NCI-H2196 (cell line): ENCODE results near the gene CDH4.

Experiments
- DNase-seq: peaks from one replicate; lab custom pipeline; 2025; ENCODE audit not compliant: unreplicated experiment; lab: John Stamatoyannopoulos, UW

Gene CDH4

GRCh38 chr20:61548069-61548468, 296.0 kb downstream of the CDH4 start:
- no peak for DNase-seq

DNA sequence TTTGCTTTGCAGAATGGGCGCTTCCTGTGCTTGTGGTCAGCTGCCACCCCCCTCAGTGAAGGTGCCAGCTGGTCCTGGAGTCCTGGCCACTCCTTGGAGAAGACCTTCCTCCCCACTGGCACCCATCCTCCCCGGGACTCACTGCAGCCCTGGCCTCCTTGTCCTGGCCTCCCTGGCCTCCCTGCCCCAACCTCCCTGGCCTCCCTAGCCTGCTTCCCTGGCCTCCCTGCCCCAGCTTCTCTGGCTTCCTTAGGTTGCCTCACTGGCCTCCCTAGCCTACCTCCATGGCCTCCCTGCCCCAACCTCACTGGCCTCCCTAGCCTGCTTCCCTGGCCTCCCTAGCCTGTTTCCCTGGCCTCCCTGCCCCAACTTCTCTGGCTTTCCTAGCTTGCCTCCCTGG, 297.8 kb downstream of the CDH4 start:
- no peak for DNase-seq

GRCh38 chr20:61551401-61551800, 299.3 kb downstream of the CDH4 start:
- DNase-seq: no peak

DNA sequence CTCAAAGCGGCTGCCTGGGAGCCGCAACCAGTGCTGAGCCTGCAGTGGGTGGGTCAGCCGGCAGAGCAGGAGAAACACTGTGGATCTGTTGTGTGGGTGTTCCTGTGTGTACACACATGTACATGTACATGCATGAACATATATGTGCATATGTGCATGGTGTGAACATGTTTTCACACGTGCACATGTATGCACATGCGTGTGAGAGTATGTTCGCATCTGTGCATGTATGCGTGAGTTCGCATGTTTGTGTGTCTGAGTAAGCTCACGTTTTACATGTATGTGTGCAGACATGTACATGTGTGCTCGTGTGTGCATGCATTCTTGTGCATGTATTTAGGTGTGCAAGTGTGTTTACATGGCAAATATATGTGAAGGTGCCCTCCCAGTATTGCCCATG, 302.6 kb downstream of the CDH4 start:
- DNase-seq: no peak

- no peak for DNase-seq
Measured at GRCh38 chr20:61555566-61555965, 303.5 kb downstream of the CDH4 start.

DNA sequence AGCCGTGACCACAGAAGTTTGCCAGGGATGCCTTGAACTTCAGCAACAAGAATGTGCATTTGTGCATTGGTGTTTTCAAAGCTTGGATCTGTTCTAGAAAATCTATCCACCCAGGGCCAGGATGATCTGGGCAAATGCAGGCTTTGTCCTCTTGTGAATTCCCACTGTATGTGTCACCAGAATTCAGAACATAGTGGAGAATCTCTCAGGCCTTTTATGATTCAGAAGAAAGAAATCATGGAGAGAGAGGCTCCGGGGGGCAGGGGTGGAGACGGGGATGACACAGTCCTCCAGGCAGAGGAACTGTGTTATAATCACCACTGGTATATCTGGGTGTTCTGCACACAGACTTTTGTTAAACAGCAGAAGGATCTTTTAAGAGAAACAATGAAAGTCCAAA, 304.1 kb downstream of the CDH4 start:
- DNase-seq: no peak

DNA sequence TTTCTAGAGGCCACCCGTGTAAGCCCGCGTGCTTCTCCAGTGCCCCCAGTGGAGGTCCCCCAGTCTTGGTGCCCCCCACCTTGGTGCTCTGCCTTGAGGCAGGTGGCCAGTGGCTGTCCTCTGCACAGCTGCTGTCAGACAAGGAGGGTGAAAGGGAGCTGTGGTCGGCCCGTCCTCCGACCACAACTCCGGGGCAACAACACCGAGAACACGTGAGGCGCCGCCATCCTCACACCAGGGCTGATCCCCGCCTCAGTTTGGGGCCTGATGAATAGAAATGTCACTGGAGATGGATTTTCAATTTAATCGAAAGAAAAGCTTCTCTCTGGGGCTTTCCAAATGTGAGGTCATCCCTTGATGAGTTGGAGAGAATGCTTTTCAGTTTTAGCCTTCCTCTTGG, 304.6 kb downstream of the CDH4 start:
- no peak for DNase-seq

DNA sequence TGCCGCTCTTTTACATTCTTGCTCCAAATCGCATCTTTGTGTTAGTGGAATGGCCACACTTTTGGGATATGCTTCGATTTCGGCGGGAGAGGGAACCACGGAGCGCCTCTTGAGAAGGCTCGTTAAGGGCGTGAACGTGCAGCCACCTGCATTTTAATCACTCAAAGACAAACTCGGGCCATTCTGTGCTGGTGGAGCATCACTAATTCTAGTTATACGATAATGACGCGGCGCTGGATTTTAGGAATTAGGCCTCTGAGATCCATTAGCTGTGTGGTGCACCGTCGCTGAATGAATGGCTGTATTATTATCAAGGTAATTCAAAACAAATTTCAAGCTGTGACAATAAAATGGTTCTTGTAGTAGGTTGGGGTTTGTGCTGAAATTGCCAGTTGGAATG, 305.6 kb downstream of the CDH4 start:
- DNase-seq: no peak

- no peak for DNase-seq
Measured at GRCh38 chr20:61558726-61559125, 306.7 kb downstream of the CDH4 start.

GRCh38 chr20:61559706-61560315, 307.8 kb downstream of the CDH4 start:
- DNase-seq: no peak

DNA sequence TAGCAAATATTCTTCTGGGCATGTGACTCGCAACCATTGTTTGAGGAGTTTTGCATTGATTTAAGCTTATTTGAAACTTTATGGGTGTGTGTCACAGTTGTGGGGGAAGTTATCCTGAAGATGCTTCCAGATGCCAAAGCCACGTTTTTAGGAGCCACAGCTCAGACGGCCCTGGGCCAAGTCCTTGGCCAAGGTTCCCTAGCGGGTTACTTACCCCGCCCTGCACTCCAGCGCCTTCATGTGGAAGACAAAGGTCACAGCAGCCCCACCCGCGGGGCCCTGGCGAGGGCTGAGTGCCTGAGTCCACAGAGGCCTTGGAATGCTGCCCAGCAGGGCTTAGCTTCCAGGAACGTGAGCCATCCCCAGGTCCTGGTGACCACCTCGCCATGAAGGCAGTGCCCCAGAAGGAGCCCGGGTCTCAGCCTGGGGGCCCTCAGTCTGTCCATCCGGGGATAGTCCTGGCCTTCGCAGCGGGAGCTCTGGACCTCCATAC, 308.3 kb downstream of the CDH4 start:
- peak; percentile 41 for DNase-seq

- DNase-seq: no peak
Measured at GRCh38 chr20:61561111-61561830, 309.2 kb downstream of the CDH4 start.

- no peak for DNase-seq
Measured at GRCh38 chr20:61562491-61562890, 310.4 kb downstream of the CDH4 start.

- no peak for DNase-seq
Measured at GRCh38 chr20:61562897-61563504, 310.9 kb downstream of the CDH4 start.

GRCh38 chr20:61564628-61565027, 312.6 kb downstream of the CDH4 start:
- DNase-seq: no peak

DNA sequence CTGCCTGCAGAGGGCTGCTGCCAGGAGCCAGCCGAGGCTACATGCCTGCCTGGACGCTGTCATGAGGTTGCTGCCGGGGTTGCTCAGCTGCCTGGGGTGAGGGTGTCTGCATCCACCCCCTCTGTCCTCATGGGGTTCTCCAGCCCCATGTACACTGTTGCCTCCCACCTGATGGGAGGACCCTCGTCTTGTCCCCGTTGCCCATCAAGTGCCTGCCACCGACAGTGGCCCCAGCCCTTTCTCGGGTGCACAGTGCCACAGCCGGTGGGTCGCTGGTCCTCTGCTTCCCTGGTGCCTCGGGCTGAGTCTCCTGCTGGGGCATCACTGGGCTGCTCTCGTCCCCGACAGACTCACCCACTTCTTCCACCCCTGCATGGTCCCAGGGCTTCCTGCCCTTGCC, 313.7 kb downstream of the CDH4 start:
- no peak for DNase-seq

DNA sequence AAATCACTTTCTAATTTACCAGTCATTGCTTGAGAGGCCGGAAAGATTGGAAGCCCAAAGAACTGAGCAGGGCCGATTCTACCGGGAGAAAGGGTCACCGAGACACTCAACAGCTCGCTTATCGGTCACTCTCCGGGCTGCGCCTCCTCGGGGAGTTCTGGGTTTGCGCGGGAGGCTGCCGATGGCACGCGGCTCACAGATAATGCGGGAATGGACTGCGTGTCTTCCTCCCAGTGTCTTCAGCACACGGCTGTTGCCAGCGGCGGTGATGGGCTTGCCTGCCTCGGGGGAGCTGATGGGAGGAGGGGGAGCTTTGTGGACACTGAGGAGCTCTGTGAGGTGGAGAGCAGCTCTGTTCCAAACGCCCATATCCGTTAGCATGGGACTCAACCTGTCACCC, 314.6 kb downstream of the CDH4 start:
- DNase-seq: no peak

GRCh38 chr20:61567204-61567603, 315.1 kb downstream of the CDH4 start:
- DNase-seq: no peak

DNA sequence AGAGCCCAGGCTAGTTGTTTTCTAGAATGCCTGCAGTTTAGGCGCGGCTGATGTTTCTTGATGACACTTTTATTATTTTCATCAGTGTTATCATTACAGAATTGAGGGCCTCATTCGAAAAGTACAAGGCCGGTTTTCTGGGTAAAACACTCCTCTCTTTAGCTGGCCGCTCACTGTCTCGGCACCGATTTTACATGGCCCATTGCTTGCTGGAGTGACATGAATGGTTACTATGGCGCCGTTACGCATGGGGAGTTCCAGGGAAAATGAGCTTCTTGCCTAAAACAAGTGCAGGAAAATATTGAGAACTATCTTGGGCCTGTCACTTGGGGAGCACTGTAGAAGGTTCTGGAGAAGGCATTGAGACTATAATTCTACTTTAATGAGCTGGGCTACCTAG, 317.8 kb downstream of the CDH4 start:
- no peak for DNase-seq

GRCh38 chr20:61570646-61571195, 318.7 kb downstream of the CDH4 start:
- DNase-seq: no peak

DNA sequence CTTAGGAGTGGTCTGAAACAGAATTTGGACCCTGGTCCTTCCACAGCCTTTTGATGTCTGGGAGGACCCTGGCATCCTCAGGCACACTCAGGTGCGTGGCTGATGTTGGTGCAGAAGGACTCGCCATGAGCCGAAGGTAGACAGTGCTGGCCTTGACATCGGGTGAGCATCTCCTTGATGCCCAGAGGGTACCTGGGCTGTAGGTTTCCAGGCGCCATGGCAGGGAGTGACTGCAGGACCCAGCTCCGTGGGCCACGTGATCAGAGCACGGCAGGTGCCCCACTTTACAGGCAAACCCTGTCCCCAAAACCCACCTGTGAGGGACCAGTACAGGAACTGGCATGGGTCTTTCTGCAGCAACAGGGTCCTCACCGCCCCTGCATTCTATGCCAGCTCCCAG, 319.2 kb downstream of the CDH4 start:
- DNase-seq: no peak
